ENCODE results near the gene ZSCAN23. TPM values are rescaled to one million over a fixed set of nuclear protein-coding genes. Genes with fewer than 3 reads are reported as not detected.
"Not testable (repeated sequence)": the region's sequence is repeated elsewhere in the genome, so short reads cannot be mapped to it uniquely, and the experiment has no call there.

The ZSCAN23 gene
- polyA plus RNA-seq, 3 donors from 2014 or later, result 0.16 TPM; not detected in 2

- no peaks in the 10 kb centered on the region for H3K36me3 Mint-ChIP-seq
- H3K9me3 Mint-ChIP-seq, result no peaks in the 10 kb centered on the region
- H3K4me3 Mint-ChIP-seq, result no peak overlapping the region
- H3K4me1 Mint-ChIP-seq, result no peaks in the 10 kb centered on the region
- peaks cover 0 to 12% (median 4%) of the 10 kb centered on the region in 3 donors for H3K27me3 Mint-ChIP-seq (ENCODE audit: low read depth in 3 of 3)
- H3K27ac Mint-ChIP-seq, result no peak overlapping the region
- no peak for DNase-seq
Measured at GRCh38 chr6:28423546-28423945, 19.7 kb downstream of the ZSCAN23 start.

GRCh38 chr6:28413681-28414080, 29.6 kb downstream of the ZSCAN23 start:
- Mint-ChIP-seq H3K4me1 (no peaks in the 10 kb centered on the region), H3K9me3 (no peaks in the 10 kb centered on the region), H3K27me3 (ENCODE audit: low read depth in 3 of 3) (peaks cover 4 to 13% (median 11%) of the 10 kb centered on the region in 3 donors), H3K4me3 (no peak overlapping the region), H3K36me3 (no peaks in the 10 kb centered on the region), H3K27ac (no peak overlapping the region)
- no peak for DNase-seq

GRCh38 chr6:28410767-28411166, 32.5 kb downstream of the ZSCAN23 start:
- no peaks in the 10 kb centered on the region for H3K9me3 Mint-ChIP-seq
- no peaks in the 10 kb centered on the region for H3K4me1 Mint-ChIP-seq
- H3K27ac Mint-ChIP-seq, result no peak overlapping the region
- H3K4me3 Mint-ChIP-seq, result no peak overlapping the region
- DNase-seq, result no peak
- H3K27me3 Mint-ChIP-seq (ENCODE audit: low read depth in 3 of 3), result peaks cover 4 to 13% (median 10%) of the 10 kb centered on the region in 3 donors
- no peaks in the 10 kb centered on the region for H3K36me3 Mint-ChIP-seq

- H3K27ac Mint-ChIP-seq, result no peak overlapping the region
- no peak overlapping the region for H3K4me3 Mint-ChIP-seq
- peaks cover 2 to 21% (median 15%) of the 10 kb centered on the region in 3 donors for H3K27me3 Mint-ChIP-seq (ENCODE audit: low read depth in 3 of 3)
- DNase-seq, result no peak
- H3K4me1 Mint-ChIP-seq, result no peaks in the 10 kb centered on the region
- H3K36me3 Mint-ChIP-seq, result no peaks in the 10 kb centered on the region
- H3K9me3 Mint-ChIP-seq, result peaks cover 0 to 5% (median 0%) of the 10 kb centered on the region in 6 donors
Measured at GRCh38 chr6:28408076-28408802, 35.1 kb downstream of the ZSCAN23 start.

GRCh38 chr6:28407401-28407800, 35.9 kb downstream of the ZSCAN23 start:
- DNase-seq, result no peak
- H3K27me3 Mint-ChIP-seq (ENCODE audit: low read depth in 3 of 3), result peaks cover 2 to 21% (median 16%) of the 10 kb centered on the region in 3 donors
- H3K27ac Mint-ChIP-seq, result no peak overlapping the region
- no peak overlapping the region for H3K4me3 Mint-ChIP-seq
- no peaks in the 10 kb centered on the region for H3K36me3 Mint-ChIP-seq
- no peaks in the 10 kb centered on the region for H3K4me1 Mint-ChIP-seq
- peaks cover 0 to 5% (median 0%) of the 10 kb centered on the region in 6 donors for H3K9me3 Mint-ChIP-seq

- H3K4me3 Mint-ChIP-seq, H3K36me3 Mint-ChIP-seq, DNase-seq, H3K27ac Mint-ChIP-seq, H3K9me3 Mint-ChIP-seq: not testable (repeated sequence)
- H3K4me1 Mint-ChIP-seq, result peaks cover 13 to 16% of the 10 kb centered on the region in 2 donors
- H3K27me3 Mint-ChIP-seq (ENCODE audit: low read depth in 3 of 3), result peaks cover 7 to 20% (median 12%) of the 10 kb centered on the region in 3 donors
Measured at GRCh38 chr6:28403923-28404322, 39.4 kb downstream of the ZSCAN23 start.

GRCh38 chr6:28402197-28402596, 41.1 kb downstream of the ZSCAN23 start:
- H3K9me3 Mint-ChIP-seq, result peaks cover 0 to 5% (median 0%) of the 10 kb centered on the region in 6 donors
- DNase-seq, result no peak
- H3K4me1 Mint-ChIP-seq, result peaks cover 28 to 30% of the 10 kb centered on the region in 2 donors
- no peak overlapping the region for H3K4me3 Mint-ChIP-seq
- peaks cover 0 to 10% (median 6%) of the 10 kb centered on the region in 3 donors for H3K36me3 Mint-ChIP-seq
- no peak overlapping the region for H3K27ac Mint-ChIP-seq
- peaks cover 7 to 20% (median 14%) of the 10 kb centered on the region in 3 donors for H3K27me3 Mint-ChIP-seq (ENCODE audit: low read depth in 3 of 3)

- Mint-ChIP-seq H3K36me3 (peaks cover 0 to 17% (median 14%) of the 10 kb centered on the region in 3 donors), H3K4me3 (peak overlapping the region in 2 of 5 donors; percentile 24 to 55), H3K27ac (no peak overlapping the region), H3K27me3 (ENCODE audit: low read depth in 3 of 3) (peaks cover 7 to 20% (median 14%) of the 10 kb centered on the region in 3 donors), H3K9me3 (peaks cover 0 to 5% (median 0%) of the 10 kb centered on the region in 6 donors), H3K4me1 (peaks cover 32 to 40% of the 10 kb centered on the region in 2 donors)
- DNase-seq, result no peak
Measured at GRCh38 chr6:28401172-28401571, 42.1 kb downstream of the ZSCAN23 start.

- Mint-ChIP-seq H3K27me3 (ENCODE audit: low read depth in 3 of 3) (peaks cover 7 to 20% (median 9%) of the 10 kb centered on the region in 3 donors), H3K36me3 (peaks cover 8 to 21% (median 18%) of the 10 kb centered on the region in 3 donors), H3K4me3 (peak overlapping the region; percentile 91 to 95 (median 92)), H3K27ac (peak overlapping the region; percentile 85 to 91 (median 88)), H3K9me3 (peaks cover 0 to 5% (median 0%) of the 10 kb centered on the region in 6 donors), H3K4me1 (peaks cover 41 to 51% of the 10 kb centered on the region in 2 donors)
- DNase-seq, result no peak
Measured at GRCh38 chr6:28400122-28400451, 43.2 kb downstream of the ZSCAN23 start.

- Mint-ChIP-seq H3K27me3 (ENCODE audit: low read depth in 3 of 3) (peaks cover 7 to 19% (median 7%) of the 10 kb centered on the region in 3 donors), H3K36me3 (peaks cover 8 to 21% (median 19%) of the 10 kb centered on the region in 3 donors), H3K4me1 (peaks cover 42 to 57% of the 10 kb centered on the region in 2 donors), H3K9me3 (peaks cover 0 to 3% (median 0%) of the 10 kb centered on the region in 6 donors), H3K4me3 (peak within 1 kb of the TSS; percentile 91 to 95 (median 92)), H3K27ac (peak within 1 kb of the TSS; percentile 85 to 91 (median 88))
- DNase-seq, result peak; percentile 78 to 87 (median 82)
Measured at GRCh38 chr6:28399350-28400121, 43.8 kb downstream of the ZSCAN23 start, which contains the start of gene ZSCAN12. ZSCAN12 (minus strand) TSS chr6:28399747; CDS start chr6:28398405, 1,342 bp downstream.

- peaks cover 0 to 7% (median 4%) of the 10 kb centered on the region in 3 donors for H3K27me3 Mint-ChIP-seq (ENCODE audit: low read depth in 3 of 3)
- no peak for DNase-seq
- no peak overlapping the region for H3K27ac Mint-ChIP-seq
- H3K9me3 Mint-ChIP-seq, result no peaks in the 10 kb centered on the region
- no peak overlapping the region for H3K4me3 Mint-ChIP-seq
- peaks cover 44 to 67% of the 10 kb centered on the region in 2 donors for H3K4me1 Mint-ChIP-seq
- peaks cover 24 to 41% (median 35%) of the 10 kb centered on the region in 3 donors for H3K36me3 Mint-ChIP-seq
Measured at GRCh38 chr6:28395918-28396317, 47.4 kb downstream of the ZSCAN23 start.

GRCh38 chr6:28393912-28394662, 49.2 kb downstream of the ZSCAN23 start:
- Mint-ChIP-seq H3K9me3 (no peaks in the 10 kb centered on the region), H3K27me3 (ENCODE audit: low read depth in 3 of 3) (peaks cover 0 to 2% (median 0%) of the 10 kb centered on the region in 3 donors), H3K4me3 (no peak overlapping the region), H3K36me3 (peaks cover 37 to 54% (median 43%) of the 10 kb centered on the region in 3 donors), H3K4me1 (peaks cover 33 to 53% of the 10 kb centered on the region in 2 donors), H3K27ac (peak overlapping the region in 1 of 6 donors; percentile 26)
- DNase-seq, result no peak

GRCh38 chr6:28390688-28391087, 52.6 kb downstream of the ZSCAN23 start:
- Mint-ChIP-seq H3K27me3 (ENCODE audit: low read depth in 3 of 3) (peaks cover 0 to 2% (median 1%) of the 10 kb centered on the region in 3 donors), H3K4me1 (peaks cover 18 to 51% of the 10 kb centered on the region in 2 donors), H3K27ac (no peak overlapping the region), H3K36me3 (peaks cover 45 to 49% (median 49%) of the 10 kb centered on the region in 3 donors), H3K4me3 (no peak overlapping the region), H3K9me3 (no peaks in the 10 kb centered on the region)
- no peak for DNase-seq

All from immature natural killer cell (primary cell).